Uterus (tissue), 2 donors: ENCODE measurements around the gene GMDS.

Experiments
- CTCF ChIP-seq, 4 experiments: fragments of 200-600 bp in 2 of 4; fragments of 450-650 bp in 2 of 4; sonication (generic) in 2 of 4; IDR thresholded peaks; one replicate each; pipeline ENCODE4 v1.5.1; 2016 to 2019; ENCODE audit warnings: antibody characterized with exemption in 4 of 4, mild to moderate bottlenecking in 2 of 4, moderate library complexity in 1 of 4
- POLR2A ChIP-seq, 2 donors: fragments of 450-650 bp; IDR thresholded peaks; one replicate each; pipeline ENCODE4 v1.6.1; 2016; ENCODE audit warnings: antibody characterized with exemption in 2 of 2, mild to moderate bottlenecking in 1 of 2, moderate library complexity in 1 of 2

GRCh38 chr6:1942834-1943233 lies 302.6 kb downstream of the GMDS start:
- no peak for TF ChIP-seq CTCF (IDR thresholded peaks at IDR 0.05)
- no peak for TF ChIP-seq POLR2A (IDR thresholded peaks at IDR 0.05)
